Right atrium auricular region (tissue), 2 donors: ENCODE results near the gene MPPED2. TPM values are rescaled to one million over a fixed set of nuclear protein-coding genes. Genes with fewer than 3 reads are reported as not detected.

Experiments used
- DNase-seq: peaks from one replicate; pipeline ENCODE4 v3.0.0-alpha.2; 2019; ENCODE audit warnings: low spot score
- H3K27ac ChIP-seq, 2 donors: fragments of 200-600 bp; sonication (generic); 1 replicate in 1 of 2; 2 replicates in 1 of 2; pipeline ENCODE4 v1.5.1; 2016 to 2019
- H3K27me3 ChIP-seq, 2 donors: fragments of 200-600 bp; sonication (generic); one replicate each; pipeline versions ENCODE4 v1.5.1 to v1.6.0; 2017 to 2019
- H3K36me3 ChIP-seq: fragments of 200-600 bp; sonication (generic); one replicate; pipeline ENCODE4 v1.5.1; 2016
- H3K4me1 ChIP-seq, 2 donors: fragments of 200-600 bp; sonication (generic); one replicate each; pipeline versions ENCODE4 v1.5.1 to v1.6.0; 2017 to 2019
- H3K4me3 ChIP-seq, 2 donors: fragments of 200-600 bp; sonication (generic); 1 replicate in 1 of 2; 2 replicates in 1 of 2; pipeline ENCODE4 v1.5.1; 2017 to 2019; ENCODE audit warnings: mild to moderate bottlenecking in 1 of 2, moderate library complexity in 1 of 2
- H3K9me3 ChIP-seq, 2 donors: fragments of 200-600 bp; sonication (generic); one replicate each; pipeline ENCODE4 v1.5.1; 2019
- total RNA-seq, 2 donors: library from RNA; depleted of rRNA; stranded (reverse); fragments of >200 nt; gene quantifications; one replicate each; pipeline ENCODE4 v1.1.0, GENCODE V29; 2016
- TF ChIP-seq, protein P1 (sequence below), 2 donors: fragments of 200-600 bp; sonication (generic); IDR thresholded peaks; one replicate each; pipeline ENCODE4 v1.5.1; 2019; ENCODE audit warnings: antibody characterized with exemption in 2 of 2

Gene MPPED2
- total RNA-seq, 2 donors from 2014 or later, result 1.1 to 1.6 TPM

- H3K4me3 ChIP-seq, result no peak overlapping the region
- H3K27me3 ChIP-seq, result no peaks in the 10 kb centered on the region
- peaks cover 0 to 7% of the 10 kb centered on the region in 2 donors for H3K4me1 ChIP-seq
- TF ChIP-seq, protein P1, sequence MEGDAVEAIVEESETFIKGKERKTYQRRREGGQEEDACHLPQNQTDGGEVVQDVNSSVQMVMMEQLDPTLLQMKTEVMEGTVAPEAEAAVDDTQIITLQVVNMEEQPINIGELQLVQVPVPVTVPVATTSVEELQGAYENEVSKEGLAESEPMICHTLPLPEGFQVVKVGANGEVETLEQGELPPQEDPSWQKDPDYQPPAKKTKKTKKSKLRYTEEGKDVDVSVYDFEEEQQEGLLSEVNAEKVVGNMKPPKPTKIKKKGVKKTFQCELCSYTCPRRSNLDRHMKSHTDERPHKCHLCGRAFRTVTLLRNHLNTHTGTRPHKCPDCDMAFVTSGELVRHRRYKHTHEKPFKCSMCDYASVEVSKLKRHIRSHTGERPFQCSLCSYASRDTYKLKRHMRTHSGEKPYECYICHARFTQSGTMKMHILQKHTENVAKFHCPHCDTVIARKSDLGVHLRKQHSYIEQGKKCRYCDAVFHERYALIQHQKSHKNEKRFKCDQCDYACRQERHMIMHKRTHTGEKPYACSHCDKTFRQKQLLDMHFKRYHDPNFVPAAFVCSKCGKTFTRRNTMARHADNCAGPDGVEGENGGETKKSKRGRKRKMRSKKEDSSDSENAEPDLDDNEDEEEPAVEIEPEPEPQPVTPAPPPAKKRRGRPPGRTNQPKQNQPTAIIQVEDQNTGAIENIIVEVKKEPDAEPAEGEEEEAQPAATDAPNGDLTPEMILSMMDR (IDR thresholded peaks at IDR 0.05), result no peak
- no peak overlapping the region for H3K27ac ChIP-seq
- no peaks in the 10 kb centered on the region for H3K9me3 ChIP-seq
- no peak for DNase-seq
- no peaks in the 10 kb centered on the region for H3K36me3 ChIP-seq
These were observed 163.5 kb downstream of the MPPED2 start for GRCh38 chr11:30422447-30423278.

DNA sequence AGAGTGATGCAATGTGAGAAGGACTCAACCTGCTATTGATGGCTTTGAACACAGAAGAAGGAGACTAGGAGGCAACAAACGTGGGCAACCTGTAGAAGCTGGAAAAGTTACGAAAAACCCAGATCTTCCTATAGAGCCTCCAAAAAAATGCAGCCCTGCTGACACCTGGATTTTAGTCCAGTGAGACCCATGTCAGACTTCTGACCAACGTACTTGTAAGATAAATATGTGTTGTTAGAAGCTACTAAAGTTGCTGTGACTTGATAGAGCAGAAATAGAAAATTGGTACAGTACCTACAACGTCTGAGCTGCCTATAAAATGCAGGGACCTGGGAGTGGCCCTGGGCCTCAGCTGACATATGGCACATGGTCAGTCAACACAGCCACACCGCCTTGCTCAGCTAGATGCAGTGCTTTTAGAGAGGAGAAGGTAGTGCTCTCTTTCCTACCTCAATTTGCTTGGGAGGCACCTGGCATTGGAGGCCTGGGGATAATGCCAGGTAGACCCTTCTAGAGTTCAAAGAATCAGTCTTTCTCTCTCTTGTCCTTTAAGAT, 165.8 kb downstream of the MPPED2 start:
- Histone ChIP-seq H3K27ac (no peak overlapping the region), H3K4me3 (no peak overlapping the region), H3K36me3 (no peaks in the 10 kb centered on the region), H3K4me1 (peaks cover 0 to 7% of the 10 kb centered on the region in 2 donors), H3K27me3 (no peaks in the 10 kb centered on the region), H3K9me3 (no peaks in the 10 kb centered on the region)
- DNase-seq, result no peak
- TF ChIP-seq, protein P1 (IDR thresholded peaks at IDR 0.05), result no peak

DNA sequence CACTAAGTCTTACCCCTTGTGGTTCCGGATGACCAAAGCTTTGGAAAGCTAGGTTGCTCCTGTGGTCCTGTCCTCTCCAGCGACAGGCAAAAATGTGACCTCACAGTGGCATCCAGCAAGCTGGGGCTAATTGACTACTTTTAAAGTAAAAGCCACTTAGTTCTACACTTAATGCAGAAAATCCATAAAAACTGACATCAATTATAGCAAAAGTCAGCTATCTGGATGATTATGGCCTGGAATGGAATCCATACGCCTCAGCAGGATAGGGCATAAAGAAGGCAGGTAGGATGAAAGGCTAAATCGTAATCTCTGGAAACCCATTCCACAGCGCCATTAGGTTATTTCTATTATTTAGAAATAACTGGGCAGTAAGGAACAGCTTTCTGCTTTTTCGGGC, 171.3 kb downstream of the MPPED2 start:
- Histone ChIP-seq H3K4me3 (no peak overlapping the region), H3K27ac (no peak overlapping the region), H3K4me1 (no peaks in the 10 kb centered on the region), H3K27me3 (no peaks in the 10 kb centered on the region), H3K9me3 (no peaks in the 10 kb centered on the region), H3K36me3 (no peaks in the 10 kb centered on the region)
- TF ChIP-seq, protein P1 (IDR thresholded peaks at IDR 0.05), result no peak
- DNase-seq, result no peak

DNA sequence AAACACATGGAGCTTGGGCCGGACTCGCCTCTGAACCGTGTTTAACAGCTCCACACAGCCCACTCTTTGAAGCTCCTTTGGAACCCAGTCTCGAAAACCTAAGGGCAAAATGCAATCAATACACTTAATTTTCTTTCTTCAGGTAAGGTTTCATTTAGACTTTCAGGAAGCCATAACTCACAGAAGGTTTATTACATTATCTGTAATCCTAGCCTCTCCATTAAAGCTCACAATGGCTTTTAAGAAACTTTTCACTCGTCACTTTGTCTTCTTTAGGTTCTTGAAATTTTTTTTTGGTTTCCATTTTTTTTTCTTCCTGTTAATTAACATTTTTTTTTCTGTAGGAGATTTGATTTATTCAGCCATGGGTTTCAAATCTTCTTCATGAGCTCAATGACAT, 171.9 kb downstream of the MPPED2 start:
- DNase-seq, result no peak
- no peaks in the 10 kb centered on the region for H3K4me1 ChIP-seq
- no peak overlapping the region for H3K4me3 ChIP-seq
- no peak overlapping the region for H3K27ac ChIP-seq
- no peaks in the 10 kb centered on the region for H3K9me3 ChIP-seq
- no peaks in the 10 kb centered on the region for H3K36me3 ChIP-seq
- H3K27me3 ChIP-seq, result no peaks in the 10 kb centered on the region
- TF ChIP-seq, protein P1 (IDR thresholded peaks at IDR 0.05), result no peak

DNA sequence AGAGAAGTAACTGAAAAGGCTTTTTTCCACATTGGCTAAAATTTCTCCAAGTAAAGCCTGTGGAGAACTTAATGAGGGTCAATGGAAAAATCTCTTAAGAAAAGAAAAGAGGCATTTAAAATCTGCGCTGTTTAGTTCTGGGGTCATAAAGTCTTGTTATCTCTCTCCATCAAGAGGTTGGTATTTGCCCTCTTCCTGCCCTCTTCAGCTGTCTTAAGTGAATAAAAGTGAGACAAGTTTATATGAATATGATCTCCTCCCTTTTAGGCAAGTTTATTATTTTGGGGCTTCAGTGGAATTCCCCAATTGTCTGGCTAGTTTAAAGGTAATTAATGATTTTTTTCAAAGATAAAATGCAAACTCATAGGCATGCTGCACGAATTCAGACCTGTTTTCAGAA, 173.6 kb downstream of the MPPED2 start:
- no peaks in the 10 kb centered on the region for H3K9me3 ChIP-seq
- TF ChIP-seq, protein P1 (IDR thresholded peaks at IDR 0.05), result no peak
- H3K27me3 ChIP-seq, result no peaks in the 10 kb centered on the region
- H3K36me3 ChIP-seq, result no peaks in the 10 kb centered on the region
- H3K4me3 ChIP-seq, result no peak overlapping the region
- no peaks in the 10 kb centered on the region for H3K4me1 ChIP-seq
- DNase-seq, result no peak
- H3K27ac ChIP-seq, result no peak overlapping the region
